Measurements from ENCODE around the gene RBPJL. TPM values are rescaled to one million over a fixed set of nuclear protein-coding genes. Genes with fewer than 3 reads are reported as not detected.

RBPJL gene, protein sequence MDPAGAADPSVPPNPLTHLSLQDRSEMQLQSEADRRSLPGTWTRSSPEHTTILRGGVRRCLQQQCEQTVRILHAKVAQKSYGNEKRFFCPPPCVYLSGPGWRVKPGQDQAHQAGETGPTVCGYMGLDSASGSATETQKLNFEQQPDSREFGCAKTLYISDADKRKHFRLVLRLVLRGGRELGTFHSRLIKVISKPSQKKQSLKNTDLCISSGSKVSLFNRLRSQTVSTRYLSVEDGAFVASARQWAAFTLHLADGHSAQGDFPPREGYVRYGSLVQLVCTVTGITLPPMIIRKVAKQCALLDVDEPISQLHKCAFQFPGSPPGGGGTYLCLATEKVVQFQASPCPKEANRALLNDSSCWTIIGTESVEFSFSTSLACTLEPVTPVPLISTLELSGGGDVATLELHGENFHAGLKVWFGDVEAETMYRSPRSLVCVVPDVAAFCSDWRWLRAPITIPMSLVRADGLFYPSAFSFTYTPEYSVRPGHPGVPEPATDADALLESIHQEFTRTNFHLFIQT
- polyA plus RNA-seq (2013, experiment 1 of 2; ENCODE audit: insufficient read length), result not detected
- polyA plus RNA-seq (2013, experiment 2 of 2; ENCODE audit: insufficient read length), result 0.05 TPM

DNA sequence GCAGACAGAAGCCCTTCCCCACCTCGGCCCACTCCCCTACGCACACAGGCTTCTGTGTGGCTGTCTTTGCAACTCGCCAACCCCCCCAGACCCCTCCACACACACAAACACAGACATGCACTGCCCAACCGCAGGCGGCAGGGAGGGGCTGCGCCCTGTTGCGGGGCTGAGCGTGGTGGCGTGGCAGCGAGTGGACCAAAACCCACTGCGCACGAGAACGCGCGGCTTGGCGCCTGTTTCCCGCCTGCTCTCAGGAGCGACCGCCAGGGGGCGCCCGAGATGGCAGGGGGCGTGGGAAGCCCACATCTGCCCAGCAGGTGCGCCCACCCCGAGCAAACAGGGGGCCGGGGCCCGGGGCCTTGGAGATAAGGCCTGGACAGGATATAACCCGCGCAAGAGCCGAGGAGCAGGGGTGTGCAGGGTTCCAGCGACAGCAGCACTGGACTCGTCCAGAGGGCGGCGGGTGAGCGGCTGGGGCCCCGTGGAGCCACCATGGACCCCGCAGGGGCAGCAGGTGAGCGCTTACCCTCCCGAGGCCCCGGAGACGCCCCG lies at the start of gene RBPJL:
Gene RBPJL (plus strand): TSS at position 410 of the 552 bp plus-strand sequence. CDS start 83 bp downstream, at position 493.
- DNase-seq, result no peak

DNA sequence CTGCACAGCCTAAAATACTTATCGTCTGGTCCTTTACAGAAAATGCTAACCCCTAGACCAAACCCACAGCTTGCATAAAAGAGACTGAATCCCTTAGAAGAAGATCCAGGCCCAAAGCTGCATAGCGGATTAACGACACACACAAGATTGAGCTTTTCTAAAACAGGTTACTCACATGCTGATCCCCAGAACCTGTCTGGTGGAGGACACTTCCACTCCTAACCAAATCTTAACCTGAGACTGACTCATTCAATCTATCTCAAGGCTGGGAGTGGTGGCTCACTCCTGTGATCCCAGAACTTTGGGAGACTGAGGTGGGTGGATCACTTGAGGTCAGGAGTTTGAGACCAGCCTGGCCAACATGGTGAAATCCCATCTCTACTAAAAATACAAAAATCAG lies 49.5 kb upstream of the RBPJL start:
- DNase-seq, result no peak

DNA sequence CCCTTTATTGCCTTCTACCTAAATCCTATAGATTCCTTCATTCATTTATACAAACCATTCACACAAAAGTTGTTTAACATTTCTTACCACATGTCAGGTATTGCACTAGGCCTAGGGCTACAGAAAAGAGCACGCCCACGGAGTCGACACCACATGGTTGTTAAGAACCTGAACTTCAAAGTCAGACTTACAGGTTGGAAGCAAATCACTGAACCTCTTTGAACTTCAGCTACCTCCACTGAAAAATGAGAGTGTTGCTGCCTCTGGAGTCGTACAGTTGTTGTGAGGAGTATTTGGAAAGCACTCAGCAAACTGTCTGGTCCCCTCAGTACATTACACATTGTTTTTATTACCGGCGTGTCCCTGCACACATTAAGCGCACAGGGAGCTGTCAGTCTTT lies 48.9 kb upstream of the RBPJL start:
- no peak for DNase-seq

DNA sequence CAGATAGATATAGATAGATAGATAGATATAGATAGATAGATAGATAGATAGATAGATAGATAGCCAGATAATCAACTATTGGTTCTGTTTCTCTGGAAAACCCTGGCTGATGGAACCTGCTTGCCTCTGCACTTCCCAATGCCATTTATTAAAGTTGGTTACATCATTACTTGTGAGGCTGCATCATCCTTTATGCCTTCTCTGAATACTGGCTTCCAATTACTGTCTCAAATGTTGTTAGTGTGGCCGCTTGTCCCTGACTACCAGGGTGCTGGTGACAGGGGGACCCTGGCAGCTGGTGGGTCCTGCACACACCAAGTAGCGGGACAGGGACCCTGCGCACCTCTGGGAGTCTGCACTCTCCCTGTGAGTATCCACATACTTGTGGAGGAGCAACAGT lies 48.4 kb upstream of the RBPJL start:
- no peak for DNase-seq

DNA sequence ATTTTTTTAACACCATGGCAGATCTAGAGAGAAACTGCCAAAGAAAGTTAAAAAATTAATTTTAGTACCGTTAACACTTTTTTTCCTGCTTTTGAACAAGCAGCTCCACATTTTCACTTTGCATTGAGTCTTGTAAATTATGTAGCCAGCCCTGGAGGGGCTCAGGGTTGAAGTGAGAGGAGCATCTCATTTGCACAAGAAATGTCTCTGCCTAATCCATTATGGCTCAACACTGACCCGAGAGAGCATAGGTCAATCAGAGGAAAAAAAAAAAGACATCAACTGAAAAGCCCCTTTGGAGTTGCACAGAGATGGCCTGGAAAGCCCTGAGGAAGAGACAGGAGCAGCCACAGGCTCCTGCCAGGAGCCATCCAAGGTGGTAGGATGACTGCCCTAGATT lies 48.0 kb upstream of the RBPJL start:
- no peak for DNase-seq

DNA sequence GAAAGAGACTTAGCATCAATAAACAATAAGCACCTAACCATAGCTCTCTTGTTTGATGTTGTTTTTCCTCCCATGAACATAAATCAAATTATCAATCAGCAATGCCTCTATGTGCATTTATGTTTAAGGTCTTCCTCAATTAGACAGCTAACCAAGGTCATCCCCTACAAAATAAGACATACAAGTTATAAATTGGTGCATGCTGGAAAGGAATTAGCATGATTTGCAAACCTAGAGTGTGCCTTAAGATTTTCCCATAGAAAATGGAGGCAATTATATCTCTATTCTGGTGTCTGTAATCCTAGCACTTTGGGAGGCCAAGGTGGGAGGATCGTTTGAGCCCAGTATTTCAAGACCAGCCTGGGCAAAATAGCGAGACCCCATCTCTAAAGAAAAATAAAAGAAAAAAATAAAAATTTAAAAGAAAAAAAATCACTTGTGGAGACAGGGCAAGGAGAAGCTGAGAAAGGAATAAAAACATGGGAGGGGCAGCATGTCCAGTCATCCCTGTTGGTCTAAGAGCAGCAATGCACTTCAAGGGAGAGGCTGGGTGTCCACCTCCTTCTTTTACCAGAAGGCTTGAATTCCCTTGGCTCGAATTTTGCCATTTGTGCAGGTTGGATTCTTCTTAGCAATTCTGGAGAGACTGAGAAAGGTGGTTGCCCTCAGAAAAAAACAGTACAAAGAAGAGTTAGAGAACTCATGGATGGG lies 42.9 kb upstream of the RBPJL start:
- DNase-seq, result no peak

DNA sequence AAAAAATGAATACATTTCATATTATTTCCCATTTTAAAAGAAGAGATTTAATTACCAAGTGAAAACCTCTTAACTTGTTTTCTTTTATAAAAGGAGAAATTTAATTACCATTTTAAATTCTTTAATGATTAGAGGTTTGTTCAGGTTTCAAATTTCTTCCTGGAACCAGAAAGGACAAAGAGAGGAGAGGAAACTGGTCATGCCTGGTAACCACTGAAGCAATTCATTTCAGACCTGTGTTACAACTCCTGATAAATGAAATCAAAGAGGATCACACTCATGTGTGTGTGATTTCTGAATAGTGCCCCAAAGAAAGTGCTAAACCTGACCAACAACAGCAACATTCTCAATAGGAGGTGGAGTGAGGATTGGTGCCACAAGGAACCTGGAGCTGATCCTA lies 39.7 kb upstream of the RBPJL start:
- no peak for DNase-seq

DNA sequence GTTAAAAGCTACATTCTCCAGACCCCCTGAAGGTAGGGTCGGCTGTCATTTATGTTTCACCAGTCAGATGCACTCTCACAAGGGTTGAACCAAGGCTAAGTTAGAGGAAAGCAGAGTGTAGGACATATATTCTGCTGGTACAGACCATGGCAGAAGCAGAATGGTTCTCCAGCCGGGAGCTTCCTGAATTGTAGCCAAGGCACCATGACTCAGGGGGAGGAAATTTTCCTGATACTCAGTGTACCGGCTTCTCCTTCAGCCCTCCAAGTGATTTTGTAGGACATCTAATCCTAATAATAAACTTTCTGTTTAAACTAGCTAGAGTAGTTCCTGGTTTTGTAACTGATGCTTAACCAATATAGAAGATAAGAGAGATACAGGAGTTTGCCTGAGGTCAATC lies 38.1 kb upstream of the RBPJL start:
- no peak for DNase-seq

DNA sequence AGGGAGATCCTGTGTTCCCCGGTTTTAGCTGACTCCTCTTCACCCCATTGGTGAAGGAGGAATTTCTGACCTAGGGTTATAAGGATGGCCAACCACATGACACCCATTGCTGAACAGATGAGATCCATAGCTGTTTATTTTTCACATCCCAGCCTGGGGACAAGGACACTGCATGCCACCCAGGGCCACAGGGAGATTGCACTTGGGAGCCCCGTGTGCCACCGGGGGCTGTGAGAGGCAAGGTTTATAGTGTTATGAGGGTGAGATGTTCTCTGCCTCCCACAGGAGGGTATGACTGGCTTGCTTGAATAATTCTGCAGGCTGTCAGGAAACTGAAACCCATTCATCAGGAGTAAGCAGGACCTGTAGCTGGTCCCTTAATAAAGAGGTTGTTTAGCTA lies 37.6 kb upstream of the RBPJL start:
- no peak for DNase-seq

DNA sequence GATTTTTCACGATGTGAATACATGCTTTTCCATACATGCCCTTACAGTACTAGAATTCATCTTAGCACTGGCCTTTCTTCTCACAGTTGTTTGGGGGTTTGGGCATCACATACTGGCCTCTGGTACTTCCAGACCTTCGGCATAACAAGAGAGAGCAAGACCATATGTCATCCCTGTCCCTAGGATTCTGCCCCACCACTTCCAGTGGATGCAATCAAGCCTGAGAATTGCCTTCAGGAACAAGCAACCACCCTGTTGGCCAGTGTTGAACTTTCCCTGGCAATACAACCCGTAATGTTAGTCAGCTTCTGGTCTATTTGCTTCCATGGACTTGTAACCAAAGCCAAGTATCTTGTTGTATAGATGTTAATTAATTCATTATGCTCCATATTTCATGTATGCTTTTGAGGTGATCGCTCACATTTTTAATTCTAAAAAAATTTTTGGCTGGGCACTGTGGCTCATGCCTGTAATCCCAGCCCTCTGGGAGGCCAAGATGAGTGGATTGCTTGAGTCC lies 36.8 kb upstream of the RBPJL start:
- no peak for DNase-seq

DNA sequence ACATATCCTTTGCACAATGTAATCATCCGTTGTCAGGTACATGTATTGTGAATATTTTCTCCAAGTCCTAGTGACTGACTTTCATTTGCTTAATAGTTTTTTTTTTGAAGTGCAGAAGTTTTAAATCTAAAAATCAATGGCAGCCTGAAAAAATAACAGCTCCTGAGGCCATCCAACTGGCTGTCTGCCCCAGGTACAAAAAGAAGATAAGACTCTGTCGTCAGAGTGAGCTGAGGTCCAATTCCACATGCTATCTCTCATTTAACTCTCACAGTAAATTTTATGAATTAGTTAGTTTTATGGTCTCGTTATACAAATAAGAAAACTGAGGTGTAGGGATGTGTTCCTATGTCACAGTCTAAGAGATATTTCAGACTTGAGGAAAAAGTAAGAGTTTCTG lies 31.3 kb upstream of the RBPJL start:
- DNase-seq, result no peak

DNA sequence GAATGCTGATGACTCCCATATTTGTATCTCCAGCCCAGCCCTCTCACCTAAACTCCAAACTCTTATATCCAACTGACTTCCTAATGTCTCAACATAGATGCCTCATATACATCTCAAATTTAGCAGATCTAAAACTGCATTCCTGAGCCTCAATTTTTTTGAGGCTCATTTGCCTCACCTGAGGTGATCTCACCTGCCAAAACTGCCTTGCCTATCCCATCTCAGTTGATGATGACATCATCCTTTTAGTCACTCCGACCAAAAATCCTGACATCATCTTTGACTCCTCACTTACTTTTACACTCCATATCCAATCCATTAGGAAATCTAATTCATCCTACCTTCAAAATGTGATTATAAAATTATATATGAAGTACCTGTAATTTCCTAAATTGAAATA lies 26.6 kb upstream of the RBPJL start:
- DNase-seq, result no peak

DNA sequence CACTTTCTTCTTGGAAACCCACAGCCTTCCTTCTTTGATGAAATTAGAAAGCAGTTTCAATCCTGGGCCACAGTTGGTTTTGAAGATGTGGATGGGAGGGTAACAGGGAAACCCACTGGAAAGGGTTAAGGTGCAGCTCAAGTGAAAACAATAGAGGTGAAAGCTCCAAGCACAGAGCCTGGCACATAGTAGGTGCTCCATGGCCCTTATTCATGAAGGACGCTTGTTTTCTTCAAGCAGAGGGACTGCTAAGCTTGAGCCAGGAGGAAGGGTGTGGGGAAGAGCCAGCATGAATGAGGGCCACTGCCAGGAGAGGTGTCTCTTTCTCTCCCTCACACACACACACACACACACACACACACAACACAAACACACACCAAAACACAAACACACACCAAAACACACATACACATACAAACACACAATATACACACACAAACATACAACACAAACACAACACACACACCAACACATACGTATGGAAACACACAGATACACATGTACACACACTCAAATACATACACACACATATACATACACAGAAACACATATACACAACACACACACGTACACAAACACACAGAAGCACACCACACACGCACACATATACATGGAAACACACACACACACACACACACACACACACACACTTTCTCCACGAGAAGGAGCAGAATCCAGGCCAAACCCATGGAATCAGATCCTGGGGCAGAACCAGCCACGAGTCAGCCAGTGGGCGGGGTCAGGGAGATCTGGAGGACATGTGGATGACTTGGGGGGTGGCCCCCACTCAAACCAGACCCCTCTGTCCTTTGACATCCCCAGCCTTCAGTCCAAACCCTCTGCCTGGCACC lies 23.7 kb upstream of the RBPJL start:
- no peak for DNase-seq

DNA sequence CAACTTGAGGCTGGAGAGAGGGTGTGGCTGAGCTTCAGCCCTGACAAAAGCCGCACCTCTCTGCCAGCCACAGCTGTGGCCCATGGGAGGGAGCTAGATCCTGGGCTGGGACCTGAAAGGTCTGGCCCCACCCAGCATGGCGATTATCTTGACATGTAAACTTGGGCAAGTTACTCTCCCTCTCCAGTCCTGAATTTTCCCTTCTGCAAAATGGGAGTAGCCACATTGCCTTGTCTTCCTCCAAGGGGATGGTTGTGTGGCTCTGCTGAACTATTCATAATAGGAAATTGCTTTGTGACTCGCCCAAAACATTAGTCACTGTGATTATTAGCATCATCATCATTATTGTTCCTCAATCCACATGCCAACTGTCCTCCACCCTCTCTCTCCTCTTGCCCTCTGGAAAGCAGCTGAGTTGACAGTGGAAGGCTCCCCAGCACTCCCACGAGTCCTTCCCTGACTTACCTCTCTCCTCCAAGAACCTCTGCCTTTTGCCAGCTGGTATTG lies 23.0 kb upstream of the RBPJL start:
- no peak for DNase-seq

DNA sequence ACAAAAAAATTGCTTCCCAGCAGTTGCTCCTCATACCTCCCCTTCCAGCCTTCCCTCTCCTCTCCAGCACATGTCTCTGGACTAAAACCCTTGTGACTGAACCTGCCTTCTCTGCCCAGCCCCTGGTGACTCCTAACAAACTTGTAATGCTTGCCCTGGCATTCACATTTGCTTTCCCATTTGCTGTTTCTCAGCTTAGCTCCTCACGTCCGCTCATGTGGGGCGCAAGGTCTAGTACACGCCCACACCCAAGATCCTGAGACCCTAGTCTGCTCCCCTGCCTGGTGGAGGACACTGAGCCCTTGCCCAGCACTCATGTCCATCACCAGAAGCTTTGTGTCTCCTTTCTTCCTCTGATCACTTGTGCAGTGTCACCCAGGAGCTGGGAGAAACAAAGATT lies 18.3 kb upstream of the RBPJL start:
- DNase-seq, result no peak

DNA sequence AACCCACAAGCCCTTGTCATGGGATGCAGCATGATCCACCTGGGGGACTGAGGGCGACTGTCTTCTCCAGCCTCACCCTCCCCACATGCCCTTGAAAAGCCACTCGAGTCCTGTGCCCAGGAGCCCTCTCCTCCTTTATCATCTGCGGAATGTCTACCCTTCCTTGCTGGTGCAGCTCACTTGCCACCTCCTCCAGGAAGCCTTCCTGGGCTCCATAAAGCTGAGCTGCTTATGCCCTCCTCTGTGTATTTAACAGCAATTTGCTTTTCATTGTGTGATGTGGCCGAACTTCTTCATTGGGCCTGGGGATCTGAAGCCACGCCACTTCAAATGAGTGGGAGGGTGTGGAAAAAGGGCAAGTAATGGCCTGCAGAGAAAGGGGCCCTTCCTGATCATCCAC lies 17.8 kb upstream of the RBPJL start:
- no peak for DNase-seq

DNA sequence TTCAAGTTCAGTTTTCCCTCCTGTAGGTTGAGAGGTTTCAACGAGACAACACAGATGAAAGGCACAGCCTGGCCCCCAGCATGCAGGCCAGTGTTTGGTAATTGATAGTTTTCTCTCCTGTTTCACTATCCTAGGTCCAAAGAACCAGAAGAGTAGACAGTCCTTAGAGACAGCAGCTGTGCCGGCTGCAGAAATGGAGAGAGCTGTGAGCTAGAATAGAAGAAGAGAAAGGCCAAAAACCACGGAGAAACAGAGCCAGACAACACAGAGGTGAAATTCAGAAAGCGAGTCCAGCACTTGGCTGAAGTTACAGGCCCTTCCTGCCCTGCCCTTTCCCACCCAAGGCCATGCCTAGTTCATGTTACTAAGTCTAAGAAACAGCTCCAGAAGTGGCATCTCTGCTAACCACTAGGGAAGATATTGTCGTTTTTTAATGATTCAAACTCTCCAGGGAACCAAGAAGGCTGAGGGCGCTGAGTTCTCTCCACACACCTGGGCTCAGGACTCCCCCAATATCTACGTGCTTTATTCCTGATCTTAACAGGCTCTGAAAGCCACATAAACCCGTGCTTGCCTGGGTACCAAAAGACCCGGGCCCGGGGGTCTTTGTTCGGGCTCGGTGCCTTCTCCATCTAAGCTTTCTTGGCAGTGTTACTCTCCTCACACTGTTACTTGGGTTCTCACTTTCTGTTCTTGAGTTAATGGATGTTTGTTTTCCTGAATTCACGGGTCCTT lies 16.5 kb upstream of the RBPJL start:
- no peak for DNase-seq

DNA sequence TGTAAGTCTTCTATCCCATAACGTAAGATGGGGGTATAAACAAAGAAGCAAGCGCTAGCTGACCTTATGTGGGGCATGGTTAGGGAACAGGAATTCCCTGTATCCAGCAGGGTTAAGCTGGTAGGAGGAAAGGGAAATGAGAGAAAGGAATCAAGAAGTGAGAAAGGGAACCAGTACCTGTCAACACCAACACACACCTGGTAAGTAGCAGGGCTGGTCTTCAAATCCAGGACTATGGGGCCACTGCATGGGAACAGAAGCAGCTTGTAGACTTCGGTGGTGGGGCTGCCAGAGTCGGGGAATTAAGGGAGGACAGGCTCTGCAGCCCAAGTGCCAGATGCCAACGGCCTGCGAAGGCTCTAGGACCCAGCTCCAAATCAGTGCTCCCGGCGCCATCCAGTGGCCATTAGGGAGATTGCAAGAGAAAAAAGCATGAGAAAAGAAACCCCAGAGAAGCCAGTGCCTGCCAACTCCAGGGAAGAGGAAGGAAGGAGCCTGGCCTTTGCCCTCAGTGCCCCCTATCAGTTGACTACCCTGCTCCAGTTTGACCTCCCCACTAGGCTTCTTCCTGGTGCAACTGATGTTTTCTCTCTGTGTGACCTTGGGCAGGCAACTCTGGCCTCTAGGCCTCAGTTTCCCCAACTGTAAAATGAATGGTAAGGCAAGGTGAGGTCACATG lies 15.8 kb upstream of the RBPJL start:
- peak; percentile 71 for DNase-seq

DNA sequence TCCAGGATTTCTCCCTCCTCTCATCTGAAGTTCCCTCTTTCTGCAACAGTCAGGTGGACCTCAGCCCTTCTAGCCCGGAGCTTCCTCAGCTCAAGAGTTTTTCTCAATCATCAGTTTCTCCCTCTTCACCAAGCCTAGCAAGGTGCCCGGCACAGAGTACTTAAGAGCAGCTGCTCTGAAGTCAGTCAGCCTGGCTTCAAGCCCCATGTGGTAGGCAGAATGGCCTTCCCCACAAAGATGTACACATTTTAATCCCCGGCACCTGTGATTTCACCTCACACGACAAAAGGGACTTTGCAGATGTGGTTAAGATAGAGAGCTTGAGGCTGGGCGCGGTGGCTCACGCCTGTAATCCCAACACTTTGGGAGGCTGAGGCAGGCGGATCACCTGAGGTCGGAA lies 15.1 kb upstream of the RBPJL start:
- no peak for DNase-seq

DNA sequence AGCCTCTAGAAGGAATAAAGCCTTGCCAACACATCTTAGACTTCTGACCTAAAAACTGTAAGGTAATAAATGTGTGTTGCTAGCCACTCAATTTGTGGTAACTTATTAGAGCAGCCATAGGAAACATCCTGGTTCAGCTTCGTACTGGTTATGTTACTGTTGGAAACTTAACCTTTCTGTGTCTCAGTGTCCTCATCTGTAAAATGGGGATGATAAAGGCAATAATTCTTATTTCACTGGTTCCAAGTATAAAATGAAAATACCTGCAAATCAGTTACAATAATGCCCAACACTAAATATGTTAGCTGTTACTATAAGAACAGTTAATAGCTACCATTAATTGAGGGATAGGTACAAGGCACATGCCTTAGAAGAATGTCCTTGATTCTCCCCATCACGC lies 14.3 kb upstream of the RBPJL start:
- DNase-seq, result no peak
